Mucosa of descending colon (tissue), 3 donors: ENCODE results near the gene BIN1. TPM values are rescaled to one million over a fixed set of nuclear protein-coding genes. Genes with fewer than 3 reads are reported as not detected.

ENCODE experiments used
- ATAC-seq: fragments of 200-7000 bp; cut with Tn5 transposase; one replicate; pipeline ENCODE4 v1.9.1; 2020; ENCODE audit warnings: mild to moderate bottlenecking, moderate library complexity
- DNase-seq, 3 donors: peaks; one replicate each; pipeline ENCODE4 v3.0.0-alpha.2; 2020
- H3K36me3 ChIP-seq: fragments of 200-600 bp; one replicate; pipeline ENCODE4 v1.8.0; 2021; ENCODE audit warnings: low read depth, mild to moderate bottlenecking
- H3K4me1 ChIP-seq: fragments of 200-600 bp; one replicate; pipeline ENCODE4 v1.8.0; 2021; ENCODE audit warnings: low read depth, mild to moderate bottlenecking
- H3K4me3 ChIP-seq: fragments of 200-600 bp; one replicate; pipeline ENCODE4 v1.8.0; 2021; ENCODE audit warnings: mild to moderate bottlenecking
- H3K9me3 ChIP-seq: fragments of 200-600 bp; one replicate; pipeline ENCODE4 v1.8.0; 2021; ENCODE audit warnings: mild to moderate bottlenecking
- CTCF ChIP-seq: fragments of 200-600 bp; IDR thresholded peaks from one replicate; pipeline ENCODE4 v1.8.0; 2022; ENCODE audit warnings: antibody characterized with exemption, mild to moderate bottlenecking
- intact Hi-C, 2 donors: fragments of 100-400 bp; cut with DNase I in 1 of 2; cut with micrococcal nuclease in 1 of 2; formaldehyde crosslinking; loops; one replicate each; pipeline versions ENCODE4 v1.11.0 to v1.11.1; 2022; cut with DNase I, micrococcal nuclease
- total RNA-seq, 3 donors: library from RNA; stranded (reverse); fragmentation: NEBNext Ultra II Directional in 2 of 3; extraction: Animal tissue kit (Norgen Biotek cat#: 25700) in 2 of 3; gene quantifications; one replicate each; pipeline versions ENCODE4 v1.2.1 to v1.2.4, GENCODE V29; 2021 to 2023
- donor health status: DM: no; HTN: no; CAD: no; lungs with moderate emphysema.
- donor health status: DM: no; HTN: no; CAD: no.
- donor health status: DM: no; HTN: yes; CAD: no.

BIN1 gene
- total RNA-seq, 3 donors from 2014 or later = 37.6 to 65.7 (median 46.3) TPM

DNA sequence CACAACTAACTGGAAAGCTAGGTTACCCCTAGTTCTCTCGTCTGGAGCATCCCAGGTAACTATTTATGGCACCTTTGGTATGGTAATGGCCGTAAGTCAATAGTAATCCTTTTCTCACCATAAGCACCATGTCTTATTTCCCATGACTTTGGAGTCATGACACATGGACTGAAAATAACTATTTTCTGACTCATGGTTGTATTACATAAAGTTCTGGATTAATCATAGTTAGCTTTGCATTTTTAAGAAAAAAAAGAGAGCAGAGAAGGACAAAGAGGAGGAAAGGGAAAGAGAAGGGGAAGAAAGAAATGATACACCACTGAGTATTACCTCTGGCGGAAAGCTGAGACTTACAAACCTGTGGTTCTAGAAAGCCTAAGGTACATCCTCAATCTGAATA is 99.3 kb downstream of the BIN1 start:
- Histone ChIP-seq H3K9me3 (no peaks in the 10 kb centered on the region), H3K4me3 (no peak overlapping the region), H3K4me1 (no peaks in the 10 kb centered on the region), H3K36me3 (no peaks in the 10 kb centered on the region)
- intact Hi-C loops = no loop called here
- DNase-seq (no peak), ATAC-seq (no peak)
- no peak for TF ChIP-seq CTCF

- TF ChIP-seq CTCF = no peak
- Histone ChIP-seq H3K4me1 (no peaks in the 10 kb centered on the region), H3K36me3 (no peaks in the 10 kb centered on the region), H3K9me3 (no peaks in the 10 kb centered on the region), H3K4me3 (no peak overlapping the region)
- peak; percentile 24 for ATAC-seq
- no peak for DNase-seq
- intact Hi-C loops = no loop called here
Observed at GRCh38 chr2:127006962-127007361, 100.0 kb downstream of the BIN1 start.

- no peak for TF ChIP-seq CTCF
- Histone ChIP-seq H3K4me3 (no peak overlapping the region), H3K9me3 (no peaks in the 10 kb centered on the region), H3K4me1 (no peaks in the 10 kb centered on the region), H3K36me3 (no peaks in the 10 kb centered on the region)
- intact Hi-C loops = no loop called here
- no peak for DNase-seq
- no peak for ATAC-seq
Observed at GRCh38 chr2:127004893-127005600, 101.9 kb downstream of the BIN1 start.

GRCh38 chr2:127003070-127003800 is 103.7 kb downstream of the BIN1 start:
- Histone ChIP-seq H3K9me3 (no peaks in the 10 kb centered on the region), H3K36me3 (no peaks in the 10 kb centered on the region), H3K4me1 (no peaks in the 10 kb centered on the region), H3K4me3 (no peak overlapping the region)
- intact Hi-C loops = no loop called here
- DNase-seq = peak in 1 of 3 donors; percentile 43
- peak; percentile 78 for ATAC-seq
- TF ChIP-seq CTCF = no peak

DNA sequence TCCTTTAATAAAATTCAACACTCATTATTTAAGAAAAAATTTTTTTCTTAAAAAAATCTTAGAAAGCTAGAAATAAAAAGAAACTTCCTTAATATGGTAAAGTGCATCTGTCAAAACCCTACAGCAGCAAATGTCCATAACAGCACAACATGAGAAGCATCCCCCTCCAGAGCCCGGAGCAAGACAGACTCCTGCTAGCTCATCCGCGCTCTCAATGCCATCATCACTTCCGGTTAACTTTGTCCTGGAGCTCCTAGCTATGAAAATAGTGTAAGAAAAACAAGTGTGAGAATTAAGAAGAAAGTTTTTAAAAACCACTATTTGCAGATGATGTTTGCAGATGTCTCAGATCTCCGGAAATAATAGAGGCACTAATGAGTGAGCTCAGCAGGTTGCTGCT is 105.2 kb downstream of the BIN1 start:
- Histone ChIP-seq H3K4me3 (no peak overlapping the region), H3K4me1 (peaks cover 4% of the 10 kb centered on the region), H3K36me3 (no peaks in the 10 kb centered on the region), H3K9me3 (no peaks in the 10 kb centered on the region)
- no peak for DNase-seq
- no peak for ATAC-seq
- TF ChIP-seq CTCF = no peak
- intact Hi-C loops = no loop called here
